ENCODE results near the gene NTN1.

Gene NTN1

GRCh38 chr17:9006175-9006767, 15.0 kb upstream of the NTN1 start:
- DNase-seq = no peak

- DNase-seq = no peak
Observed at GRCh38 chr17:9007052-9007714, 14.1 kb upstream of the NTN1 start.

- no peak for DNase-seq
Observed at GRCh38 chr17:9009096-9009495, 12.2 kb upstream of the NTN1 start.

- no peak for DNase-seq
Observed at GRCh38 chr17:9009737-9010136, 11.6 kb upstream of the NTN1 start.

GRCh38 chr17:9011001-9011400, 10.3 kb upstream of the NTN1 start:
- no peak for DNase-seq

GRCh38 chr17:9016941-9017552, 4.3 kb upstream of the NTN1 start:
- DNase-seq = no peak

GRCh38 chr17:9018726-9019125, 2.6 kb upstream of the NTN1 start:
- DNase-seq = no peak

GRCh38 chr17:9020096-9020823, 1.1 kb upstream of the NTN1 start:
- DNase-seq = no peak

- DNase-seq = no peak
Observed at GRCh38 chr17:9020824-9021157, 519 bp upstream of the NTN1 start.

GRCh38 chr17:9021992-9022572, 772 bp downstream of the NTN1 start:
- DNase-seq = peak; percentile 12

- DNase-seq = no peak
Observed at GRCh38 chr17:9022573-9023391, 1.5 kb downstream of the NTN1 start.

- DNase-seq = no peak
Observed at GRCh38 chr17:9023392-9024218, 2.3 kb downstream of the NTN1 start.

GRCh38 chr17:9024497-9024896, 3.2 kb downstream of the NTN1 start:
- DNase-seq = no peak

- DNase-seq = no peak
Observed at GRCh38 chr17:9026741-9027140, 5.4 kb downstream of the NTN1 start.

GRCh38 chr17:9028202-9028987, 7.1 kb downstream of the NTN1 start:
- no peak for DNase-seq

GRCh38 chr17:9028988-9029570, 7.8 kb downstream of the NTN1 start:
- DNase-seq = no peak

- DNase-seq = no peak
Observed at GRCh38 chr17:9032151-9032550, 10.8 kb downstream of the NTN1 start.

- DNase-seq = no peak
Observed at GRCh38 chr17:9032583-9032982, 11.3 kb downstream of the NTN1 start.

- DNase-seq = no peak
Observed at GRCh38 chr17:9035249-9035648, 13.9 kb downstream of the NTN1 start.

- no peak for DNase-seq
Observed at GRCh38 chr17:9036336-9036735, 15.0 kb downstream of the NTN1 start.
